ENCODE results near the gene PLCL1.

GRCh38 chr2:198187841-198188240 is 383.4 kb downstream of the PLCL1 start:
- no peak for TF ChIP-seq CTCF (IDR thresholded peaks at IDR 0.05; ENCODE audit: low read length)
- no peak for TF ChIP-seq EZH2 (optimal IDR thresholded peaks at IDR 0.05; ENCODE audit: low read depth, low read length)
